Naive B cell (primary cell): ENCODE data around the gene CELF4. TPM values are rescaled to one million over a fixed set of nuclear protein-coding genes. Genes with fewer than 3 reads are reported as not detected.
A peak's percentile ranks its signal among the peaks of the same experiment; 100 is the strongest.

Experiments
- ATAC-seq, 2 donors: fragments of 150-1000 bp; cut with Tn5 transposase; 2 replicates each; pipeline ENCODE4 v1.10.0; 2021; ENCODE audit warnings: low read depth in 2 of 2, mild to moderate bottlenecking in 2 of 2, moderate library complexity in 2 of 2
- DNase-seq: peaks from one replicate; pipeline ENCODE4 v3.0.0; 2022
- H3K27ac Mint-ChIP-seq, 6 donors: one replicate each; pipeline ENCODE4 v1.8.0; 2020 to 2022; ENCODE audit warnings: mild to moderate bottlenecking in 6 of 6, mixed read lengths in 6 of 6, moderate library complexity in 5 of 6, inconsistent platforms in 2 of 6
- H3K27me3 Mint-ChIP-seq, 3 donors: one replicate each; pipeline ENCODE4 v1.8.0; 2021 to 2022; ENCODE audit warnings: mixed read lengths in 3 of 3, mild to moderate bottlenecking in 1 of 3
- H3K36me3 Mint-ChIP-seq, 2 donors: one replicate each; pipeline ENCODE4 v1.8.0; 2020 to 2022; ENCODE audit warnings: mixed read lengths in 2 of 2, inconsistent platforms in 1 of 2, mild to moderate bottlenecking in 1 of 2
- H3K4me1 Mint-ChIP-seq, 3 donors: one replicate each; pipeline ENCODE4 v1.8.0; 2020 to 2022; ENCODE audit warnings: mixed read lengths in 3 of 3, inconsistent platforms in 1 of 3, mild to moderate bottlenecking in 1 of 3, moderate library complexity in 1 of 3
- H3K4me3 Mint-ChIP-seq, 8 donors: one replicate each; pipeline ENCODE4 v1.8.0; 2020 to 2022; ENCODE audit warnings: mild to moderate bottlenecking in 8 of 8, mixed read lengths in 8 of 8, moderate library complexity in 8 of 8, inconsistent platforms in 2 of 8
- H3K9me3 Mint-ChIP-seq, 7 donors: one replicate each; pipeline ENCODE4 v1.8.0; 2020 to 2022; ENCODE audit warnings: mixed read lengths in 7 of 7, mild to moderate bottlenecking in 5 of 7, inconsistent platforms in 2 of 7, moderate library complexity in 1 of 7
- polyA plus RNA-seq, 6 donors: library from polyadenylated mRNA; unstranded; fragments of 300-500 nt; fragmentation: Illumina TruSeq; gene quantifications; one replicate each; pipeline ENCODE4 v1.2.3, GENCODE V29; 2021; ENCODE audit warnings: low read depth in 6 of 6

Gene CELF4
- polyA plus RNA-seq, 6 donors from 2014 or later: 0.21 to 0.34 (median 0.24) TPM; not detected in 1

DNA sequence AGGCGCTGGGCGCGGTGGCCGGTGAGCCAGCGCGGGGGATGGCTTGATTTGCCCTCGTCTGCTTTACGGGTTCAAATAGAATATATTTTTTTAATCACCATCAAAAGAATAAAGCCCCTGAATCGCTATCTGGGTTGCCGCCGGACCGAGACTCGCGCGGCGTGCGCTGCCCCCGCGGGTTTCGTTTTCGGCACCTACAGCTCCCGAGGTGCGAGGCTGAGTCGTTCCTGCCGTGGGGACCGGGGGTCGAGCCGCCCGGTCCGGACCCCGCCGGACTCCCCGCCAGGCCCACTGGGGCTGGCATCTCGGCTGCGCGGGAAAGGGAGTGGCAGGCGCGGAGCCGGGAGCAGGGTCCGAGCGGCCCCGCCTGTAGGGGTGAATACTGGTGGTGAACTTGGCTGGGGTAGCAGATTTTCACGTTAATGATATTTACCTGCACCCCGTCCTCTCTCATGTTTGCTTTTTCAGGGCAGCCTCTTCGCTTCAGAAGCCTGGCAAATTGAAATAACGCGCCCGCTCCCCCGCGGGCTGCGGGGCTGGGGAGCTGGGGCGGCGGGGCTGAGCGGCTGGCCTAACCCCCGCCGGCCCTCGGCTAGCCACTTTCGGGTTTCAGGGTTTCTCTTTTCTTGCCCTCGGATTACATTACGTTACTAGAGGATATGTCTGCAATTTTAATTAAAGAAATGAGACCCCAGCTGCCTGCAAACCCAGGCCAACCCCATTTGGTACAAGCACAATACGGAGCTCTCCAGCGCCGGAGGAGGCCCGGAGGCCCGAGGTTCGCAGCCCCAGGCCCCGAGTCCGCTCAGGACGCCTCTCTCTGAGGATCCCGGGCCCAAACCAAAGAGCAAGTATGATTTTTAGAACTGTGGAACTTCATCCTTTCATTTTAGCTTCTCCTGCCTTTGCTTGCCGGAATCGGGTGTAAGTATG lies 1.7 kb upstream of the CELF4 start:
- H3K27me3 Mint-ChIP-seq: peaks cover 59 to 73% (median 65%) of the 10 kb centered on the region in 3 donors
- ATAC-seq: no peak
- DNase-seq: no peak

DNA sequence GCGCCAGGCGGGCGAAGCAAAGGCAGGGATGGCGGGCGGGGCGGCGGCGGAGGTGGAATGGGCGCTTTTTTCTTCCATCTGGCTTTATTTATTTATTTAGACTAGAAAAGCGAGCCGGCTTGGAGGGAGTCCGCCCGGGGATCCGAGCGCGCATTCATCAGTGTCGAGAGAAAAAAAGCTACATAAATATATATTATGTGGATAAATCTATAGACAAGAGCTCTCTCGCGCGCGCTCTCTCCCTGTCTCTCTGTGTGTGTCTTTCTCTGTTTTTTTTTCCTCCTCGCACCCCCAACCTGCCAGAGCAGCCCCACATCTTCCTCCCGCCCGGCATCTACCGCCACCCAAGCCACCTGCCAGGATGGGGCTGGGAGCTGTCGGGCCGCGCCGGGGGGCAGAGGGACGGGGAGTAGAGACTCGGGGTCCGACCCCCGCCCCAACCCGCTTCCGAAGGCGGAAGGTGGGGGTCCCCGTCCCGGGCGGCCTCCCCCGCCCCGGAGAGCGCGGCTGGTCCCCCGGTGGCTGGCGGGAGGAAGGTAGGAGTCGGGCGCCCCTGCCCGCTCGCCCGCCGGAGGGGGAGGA lies 972 bp upstream of the CELF4 start:
- ATAC-seq (no peak), DNase-seq (no peak)
- Mint-ChIP-seq H3K4me1 (peaks cover 12 to 27% (median 16%) of the 10 kb centered on the region in 3 donors), H3K4me3 (peak overlapping the region; percentile 26 to 75 (median 54)), H3K27me3 (peaks cover 61 to 81% (median 73%) of the 10 kb centered on the region in 3 donors), H3K27ac (no peak overlapping the region), H3K9me3 (peaks cover 0 to 10% (median 3%) of the 10 kb centered on the region in 7 donors), H3K36me3 (peaks cover 0 to 6% of the 10 kb centered on the region in 2 donors)

More for the DNA sequence above, 1.7 kb upstream of the CELF4 start:
- no peak overlapping the region for H3K27ac Mint-ChIP-seq
- H3K4me1 Mint-ChIP-seq: peaks cover 12 to 27% (median 16%) of the 10 kb centered on the region in 3 donors
- H3K9me3 Mint-ChIP-seq: peaks cover 0 to 10% (median 3%) of the 10 kb centered on the region in 7 donors
- peak overlapping the region; percentile 6 to 64 (median 42) for H3K4me3 Mint-ChIP-seq
- peaks cover 0 to 6% of the 10 kb centered on the region in 2 donors for H3K36me3 Mint-ChIP-seq

DNA sequence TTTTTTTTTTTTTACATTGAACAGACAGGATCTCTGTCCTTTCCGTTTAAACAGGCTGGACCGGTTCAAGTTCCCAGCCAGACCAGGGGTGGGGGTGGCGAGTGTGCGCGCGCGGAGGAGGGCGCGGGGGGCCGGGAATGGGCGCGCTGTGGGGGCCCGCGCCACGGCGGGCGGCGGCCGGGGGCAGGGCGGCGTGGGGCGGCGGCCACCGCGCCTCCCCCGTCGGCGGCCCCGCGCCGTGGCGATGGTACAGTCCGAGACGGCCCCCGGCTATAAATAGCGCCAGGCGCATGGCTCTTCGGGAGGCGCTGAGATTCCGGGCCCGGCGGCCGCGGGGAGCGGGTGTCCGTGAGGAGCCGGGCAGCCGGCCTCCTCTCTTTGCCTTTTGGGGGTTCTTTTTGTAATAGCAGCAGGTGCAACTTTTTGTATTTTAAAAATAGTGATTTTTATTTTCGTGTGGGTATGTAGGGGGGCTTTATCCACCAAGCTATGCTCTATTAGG lies 430 bp upstream of the CELF4 start:
- H3K4me3 Mint-ChIP-seq: peak overlapping the region in 5 of 8 donors; percentile 30 to 75 (median 54)
- peaks cover 64 to 79% (median 73%) of the 10 kb centered on the region in 3 donors for H3K27me3 Mint-ChIP-seq
- H3K9me3 Mint-ChIP-seq: peaks cover 0 to 10% (median 3%) of the 10 kb centered on the region in 7 donors
- peaks cover 12 to 27% (median 16%) of the 10 kb centered on the region in 3 donors for H3K4me1 Mint-ChIP-seq
- H3K27ac Mint-ChIP-seq: no peak overlapping the region
- ATAC-seq (no peak), DNase-seq (no peak)
- H3K36me3 Mint-ChIP-seq: peaks cover 0 to 6% of the 10 kb centered on the region in 2 donors

DNA sequence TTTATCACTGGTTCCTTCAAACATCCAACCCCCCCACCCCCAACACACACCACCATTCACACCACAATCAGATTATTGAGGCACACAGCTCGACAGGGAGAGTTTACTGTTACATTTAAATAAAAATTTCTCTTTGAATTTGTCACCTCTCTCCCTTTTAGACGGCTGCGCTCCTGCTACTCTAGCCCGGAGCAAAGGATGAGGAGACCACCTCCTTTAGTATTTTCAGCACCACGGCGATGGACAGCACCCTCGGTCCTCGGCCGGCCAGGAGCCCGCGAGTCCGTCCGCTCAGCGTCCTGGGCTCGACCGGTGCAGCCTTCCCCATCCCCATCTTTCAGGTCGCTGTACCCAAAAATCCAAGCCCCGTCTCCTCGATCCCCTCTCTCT lies 892 bp downstream of the CELF4 start:
- no peak for ATAC-seq
- H3K9me3 Mint-ChIP-seq: peaks cover 0 to 10% (median 3%) of the 10 kb centered on the region in 7 donors
- no peak for DNase-seq
- peaks cover 12 to 27% (median 16%) of the 10 kb centered on the region in 3 donors for H3K4me1 Mint-ChIP-seq
- H3K27me3 Mint-ChIP-seq: peaks cover 58 to 66% (median 66%) of the 10 kb centered on the region in 3 donors
- peaks cover 0 to 5% of the 10 kb centered on the region in 2 donors for H3K36me3 Mint-ChIP-seq
- peak overlapping the region in 1 of 8 donors; percentile 63 for H3K4me3 Mint-ChIP-seq
- H3K27ac Mint-ChIP-seq: no peak overlapping the region

DNA sequence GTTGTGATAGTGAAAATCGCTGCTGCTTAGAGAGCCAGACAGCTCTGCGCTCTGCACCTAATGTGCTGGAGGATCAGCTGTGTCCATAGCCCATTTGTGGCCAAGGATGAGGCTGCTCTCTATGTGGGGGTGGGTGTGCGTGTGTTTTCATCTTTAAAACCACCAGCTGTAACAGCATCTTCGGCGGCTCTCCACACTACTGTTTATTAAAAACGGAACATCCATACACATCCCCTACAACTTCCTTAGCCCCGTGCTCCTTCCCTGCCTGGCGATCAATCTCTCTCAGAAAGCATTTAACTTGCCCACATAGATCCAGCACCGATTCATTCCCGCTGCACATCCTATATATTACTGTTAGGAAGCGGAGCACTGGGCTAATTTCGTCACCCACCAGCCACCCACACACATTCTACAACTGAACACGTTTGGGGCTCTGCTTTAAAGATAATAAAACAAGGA lies 1.6 kb downstream of the CELF4 start:
- no peaks in the 10 kb centered on the region for H3K36me3 Mint-ChIP-seq
- H3K9me3 Mint-ChIP-seq: peaks cover 0 to 10% (median 2%) of the 10 kb centered on the region in 7 donors
- H3K27me3 Mint-ChIP-seq: peaks cover 58 to 66% (median 66%) of the 10 kb centered on the region in 3 donors
- H3K27ac Mint-ChIP-seq: no peak overlapping the region
- H3K4me3 Mint-ChIP-seq: no peak overlapping the region
- ATAC-seq: no peak
- H3K4me1 Mint-ChIP-seq: peaks cover 12 to 26% (median 16%) of the 10 kb centered on the region in 3 donors
- DNase-seq: no peak

DNA sequence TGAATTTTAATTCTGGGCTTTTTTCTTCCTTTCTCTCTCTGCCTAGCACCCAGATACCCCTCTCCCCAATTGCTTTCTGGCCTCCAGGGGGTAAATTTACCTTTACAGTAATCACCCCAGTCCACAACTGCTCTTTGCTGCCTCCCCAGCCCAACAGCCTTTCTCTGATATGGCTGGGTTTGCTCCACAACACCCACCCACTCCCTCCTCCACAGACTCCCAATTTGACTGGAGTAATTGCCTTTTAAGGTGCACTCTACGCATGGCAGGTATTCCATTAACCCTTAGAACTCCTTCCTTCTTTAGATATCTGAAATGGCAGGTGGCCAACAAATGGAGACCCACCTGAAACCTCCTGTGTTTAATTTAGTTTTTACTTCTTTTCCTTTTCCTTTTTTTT lies 3.6 kb downstream of the CELF4 start:
- Mint-ChIP-seq H3K27me3 (peaks cover 48 to 59% (median 52%) of the 10 kb centered on the region in 3 donors), H3K36me3 (no peaks in the 10 kb centered on the region), H3K9me3 (peaks cover 0 to 10% (median 2%) of the 10 kb centered on the region in 7 donors), H3K4me3 (no peak overlapping the region), H3K4me1 (peaks cover 5 to 14% (median 6%) of the 10 kb centered on the region in 3 donors), H3K27ac (no peak overlapping the region)
- ATAC-seq (no peak), DNase-seq (no peak)

DNA sequence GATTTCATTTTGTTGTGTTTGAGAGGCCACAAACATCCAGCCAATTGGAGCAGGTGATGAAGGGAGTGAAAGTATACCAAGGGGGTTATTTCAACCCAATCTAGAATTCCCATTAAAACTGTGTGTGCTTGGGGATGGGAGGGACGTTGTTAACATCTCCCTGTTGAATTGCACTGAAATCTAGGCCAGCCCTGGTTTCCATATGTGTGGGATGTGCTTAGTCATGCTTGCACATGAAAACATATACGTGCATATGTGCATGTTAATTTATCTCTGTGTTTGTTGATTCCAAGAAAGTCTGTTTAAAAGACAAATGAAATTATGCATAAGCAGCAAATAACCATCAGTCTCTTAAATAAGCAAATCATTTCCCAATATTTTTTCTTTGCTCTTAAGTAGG lies 5.6 kb downstream of the CELF4 start:
- H3K36me3 Mint-ChIP-seq: no peaks in the 10 kb centered on the region
- H3K27me3 Mint-ChIP-seq: peaks cover 38 to 49% (median 38%) of the 10 kb centered on the region in 3 donors
- H3K4me1 Mint-ChIP-seq: peaks cover 0 to 3% (median 0%) of the 10 kb centered on the region in 3 donors
- H3K4me3 Mint-ChIP-seq: no peak overlapping the region
- DNase-seq: no peak
- peaks cover 0 to 10% (median 2%) of the 10 kb centered on the region in 7 donors for H3K9me3 Mint-ChIP-seq
- H3K27ac Mint-ChIP-seq: no peak overlapping the region
- ATAC-seq: no peak

DNA sequence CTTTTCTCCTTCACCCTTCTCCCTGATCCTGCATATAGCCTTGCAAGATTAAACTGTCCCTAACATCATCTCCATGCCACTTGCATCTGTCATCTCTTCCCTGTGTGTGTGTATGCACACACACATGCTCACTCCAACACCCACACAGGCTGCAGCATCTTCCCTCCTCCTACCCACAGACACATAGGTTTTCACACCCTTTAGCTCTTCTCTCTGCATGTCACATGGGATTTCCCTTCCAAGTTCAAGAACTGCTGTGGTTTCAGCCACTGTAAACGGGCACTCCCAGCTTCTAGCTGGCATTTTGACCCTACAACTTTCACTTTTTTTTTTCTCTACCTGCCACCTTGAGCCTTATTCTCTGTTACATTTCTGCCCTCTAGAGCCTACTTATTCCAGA lies 6.4 kb downstream of the CELF4 start:
- DNase-seq: no peak
- Mint-ChIP-seq H3K27ac (no peak overlapping the region), H3K4me3 (no peak overlapping the region), H3K27me3 (peaks cover 30 to 41% (median 31%) of the 10 kb centered on the region in 3 donors), H3K4me1 (no peaks in the 10 kb centered on the region), H3K36me3 (no peaks in the 10 kb centered on the region), H3K9me3 (peaks cover 0 to 7% (median 2%) of the 10 kb centered on the region in 7 donors)
- no peak for ATAC-seq

DNA sequence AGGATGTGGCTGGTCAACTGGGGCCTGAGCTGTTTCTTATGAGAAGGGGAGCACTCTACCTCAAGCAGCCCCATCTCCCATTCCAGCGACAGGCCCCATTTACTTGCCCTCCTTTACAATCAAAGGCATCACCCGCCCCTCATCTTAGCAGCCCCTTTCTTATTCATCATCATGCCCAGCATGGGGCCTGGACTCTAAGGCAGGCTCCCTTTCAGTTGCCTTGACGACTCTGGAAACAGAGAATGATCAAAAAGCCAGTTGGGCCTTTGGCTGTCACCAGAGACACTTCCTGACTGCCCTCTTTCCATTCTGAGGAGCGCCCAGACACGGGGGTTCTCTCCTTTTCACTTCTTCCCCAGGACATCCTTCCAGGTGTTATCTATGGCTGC lies 11.2 kb downstream of the CELF4 start:
- H3K36me3 Mint-ChIP-seq: no peaks in the 10 kb centered on the region
- H3K4me1 Mint-ChIP-seq: no peaks in the 10 kb centered on the region
- no peak overlapping the region for H3K4me3 Mint-ChIP-seq
- peaks cover 0 to 1% (median 0%) of the 10 kb centered on the region in 7 donors for H3K9me3 Mint-ChIP-seq
- no peak overlapping the region for H3K27ac Mint-ChIP-seq
- ATAC-seq (no peak), DNase-seq (no peak)
- H3K27me3 Mint-ChIP-seq: peaks cover 9 to 14% (median 12%) of the 10 kb centered on the region in 3 donors

DNA sequence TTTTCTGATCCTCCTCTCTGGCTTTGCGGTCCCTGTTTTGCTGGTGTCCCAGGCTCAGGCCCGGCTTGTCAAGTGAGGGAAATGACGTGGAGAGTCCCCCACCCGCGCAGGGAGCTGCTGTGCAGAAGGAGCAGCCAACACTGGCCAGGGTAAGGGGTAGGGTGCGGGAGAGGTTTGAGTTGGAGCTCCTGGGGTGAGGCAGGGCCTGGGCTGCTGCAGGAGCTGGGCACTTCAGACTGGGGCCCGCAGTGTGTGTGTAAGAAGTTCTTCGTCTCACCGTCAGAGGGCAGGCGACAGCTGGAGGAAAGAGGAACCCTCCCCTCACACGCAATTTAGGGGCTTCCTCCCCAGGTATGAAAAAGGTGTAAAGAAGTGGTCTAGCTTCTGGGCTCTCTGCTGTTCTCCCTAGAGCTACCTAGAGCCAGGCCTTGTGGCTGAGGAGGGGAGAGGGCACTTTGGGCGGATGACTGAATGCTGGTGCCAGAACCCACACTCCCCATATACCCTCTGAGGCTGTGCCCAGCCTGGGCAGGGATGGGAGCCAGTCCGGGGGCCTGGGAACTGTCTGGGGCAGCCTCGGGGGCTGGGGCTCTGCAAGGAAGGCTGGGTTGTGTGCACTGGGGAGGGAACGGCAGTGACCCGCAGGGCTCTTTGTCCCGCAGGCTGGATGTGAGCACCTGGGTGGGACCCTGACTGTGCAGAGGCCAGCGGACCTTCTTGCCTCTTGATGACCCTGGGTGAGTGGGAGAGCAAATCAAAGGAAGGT lies 11.8 kb downstream of the CELF4 start:
- Mint-ChIP-seq H3K4me3 (no peak overlapping the region), H3K36me3 (no peaks in the 10 kb centered on the region), H3K27ac (peak overlapping the region in 1 of 6 donors; percentile 56), H3K27me3 (peaks cover 4 to 10% (median 6%) of the 10 kb centered on the region in 3 donors), H3K4me1 (no peaks in the 10 kb centered on the region), H3K9me3 (no peaks in the 10 kb centered on the region)
- DNase-seq: no peak
- ATAC-seq: no peak

DNA sequence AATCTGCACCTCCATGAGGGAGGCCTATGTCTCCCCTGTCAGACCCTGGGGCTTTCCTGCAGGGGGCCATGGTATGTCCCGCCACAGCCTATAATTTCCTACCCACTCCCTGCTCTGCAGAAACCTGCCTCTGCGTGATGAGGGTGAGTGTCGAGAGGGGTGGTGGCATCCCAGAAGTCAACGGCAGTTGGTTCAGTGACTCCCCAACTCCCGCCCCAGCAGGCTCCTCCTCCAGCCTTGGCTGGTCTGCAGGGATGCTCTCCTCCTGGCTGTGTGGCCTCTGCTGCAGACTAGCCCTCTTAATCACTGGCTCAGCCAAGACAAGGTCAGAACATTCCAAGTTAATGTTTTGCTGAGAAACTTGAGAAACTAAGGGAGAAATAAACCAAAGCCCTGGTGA lies 13.3 kb downstream of the CELF4 start:
- ATAC-seq: no peak
- no peak overlapping the region for H3K27ac Mint-ChIP-seq
- H3K36me3 Mint-ChIP-seq: no peaks in the 10 kb centered on the region

DNA sequence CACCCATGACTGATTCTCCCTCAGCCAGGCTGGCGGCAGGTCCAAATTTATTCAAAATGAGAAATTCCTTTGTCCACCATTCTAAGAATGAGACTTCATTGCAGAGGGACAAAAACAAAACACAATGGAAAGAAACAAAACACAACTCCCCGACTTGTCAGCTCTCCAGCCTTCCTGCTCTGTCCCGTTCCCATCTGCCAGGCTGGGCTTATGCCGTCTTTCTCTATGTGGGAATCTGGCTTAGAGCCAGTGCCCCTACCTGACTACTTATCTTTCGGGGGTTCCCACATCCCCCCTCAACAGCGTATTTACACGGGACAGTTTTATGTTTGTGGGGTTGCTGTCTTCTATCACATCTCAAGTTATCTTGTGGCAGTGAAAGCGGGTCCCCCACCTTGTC lies 13.8 kb downstream of the CELF4 start:
- no peak for DNase-seq
- H3K9me3 Mint-ChIP-seq: no peaks in the 10 kb centered on the region
- no peaks in the 10 kb centered on the region for H3K4me1 Mint-ChIP-seq
- no peak overlapping the region for H3K27ac Mint-ChIP-seq
- peaks cover 0 to 17% (median 10%) of the 10 kb centered on the region in 3 donors for H3K27me3 Mint-ChIP-seq
- no peaks in the 10 kb centered on the region for H3K36me3 Mint-ChIP-seq
- no peak overlapping the region for H3K4me3 Mint-ChIP-seq
- no peak for ATAC-seq

More for the DNA sequence above, 13.3 kb downstream of the CELF4 start:
- H3K9me3 Mint-ChIP-seq: no peaks in the 10 kb centered on the region
- no peak overlapping the region for H3K4me3 Mint-ChIP-seq
- H3K4me1 Mint-ChIP-seq: no peaks in the 10 kb centered on the region
- DNase-seq: no peak
- H3K27me3 Mint-ChIP-seq: peaks cover 0 to 17% (median 10%) of the 10 kb centered on the region in 3 donors

DNA sequence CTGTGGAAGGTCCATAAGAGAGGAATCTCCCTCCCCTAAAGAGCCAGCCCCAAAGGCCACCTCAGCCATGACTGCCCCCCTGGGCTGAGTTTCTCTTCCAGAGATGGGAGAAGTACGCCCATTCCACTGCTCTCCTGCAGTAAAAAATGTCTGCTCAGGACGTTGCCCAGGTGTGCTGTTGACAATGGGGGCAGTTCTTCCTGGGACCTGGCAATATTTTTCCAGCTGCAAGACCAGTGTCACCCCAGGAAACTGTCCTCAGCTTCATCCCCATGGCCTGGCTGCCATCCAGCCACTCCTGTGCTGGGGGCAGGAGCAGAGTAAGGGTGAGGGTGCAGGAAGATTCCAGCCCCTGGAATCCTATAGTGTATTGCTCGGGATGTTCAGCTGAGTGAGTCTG lies 14.3 kb downstream of the CELF4 start:
- peaks cover under 1 to 17% (median 10%) of the 10 kb centered on the region in 3 donors for H3K27me3 Mint-ChIP-seq
- no peak overlapping the region for H3K4me3 Mint-ChIP-seq
- no peaks in the 10 kb centered on the region for H3K36me3 Mint-ChIP-seq
- no peaks in the 10 kb centered on the region for H3K4me1 Mint-ChIP-seq
- H3K27ac Mint-ChIP-seq: no peak overlapping the region
- ATAC-seq (no peak), DNase-seq (no peak)
- no peaks in the 10 kb centered on the region for H3K9me3 Mint-ChIP-seq
